ENCODE results near the gene PDE4D.
"Not testable (repeated sequence)": the region's sequence is repeated elsewhere in the genome, so short reads cannot be mapped to it uniquely, and the experiment has no call there.

The PDE4D gene

GRCh38 chr5:59767681-59768151, 125.8 kb downstream of the PDE4D start:
- no peak for DNase-seq

- no peak for DNase-seq
Observed at GRCh38 chr5:59767211-59767605, 126.3 kb downstream of the PDE4D start.

DNA sequence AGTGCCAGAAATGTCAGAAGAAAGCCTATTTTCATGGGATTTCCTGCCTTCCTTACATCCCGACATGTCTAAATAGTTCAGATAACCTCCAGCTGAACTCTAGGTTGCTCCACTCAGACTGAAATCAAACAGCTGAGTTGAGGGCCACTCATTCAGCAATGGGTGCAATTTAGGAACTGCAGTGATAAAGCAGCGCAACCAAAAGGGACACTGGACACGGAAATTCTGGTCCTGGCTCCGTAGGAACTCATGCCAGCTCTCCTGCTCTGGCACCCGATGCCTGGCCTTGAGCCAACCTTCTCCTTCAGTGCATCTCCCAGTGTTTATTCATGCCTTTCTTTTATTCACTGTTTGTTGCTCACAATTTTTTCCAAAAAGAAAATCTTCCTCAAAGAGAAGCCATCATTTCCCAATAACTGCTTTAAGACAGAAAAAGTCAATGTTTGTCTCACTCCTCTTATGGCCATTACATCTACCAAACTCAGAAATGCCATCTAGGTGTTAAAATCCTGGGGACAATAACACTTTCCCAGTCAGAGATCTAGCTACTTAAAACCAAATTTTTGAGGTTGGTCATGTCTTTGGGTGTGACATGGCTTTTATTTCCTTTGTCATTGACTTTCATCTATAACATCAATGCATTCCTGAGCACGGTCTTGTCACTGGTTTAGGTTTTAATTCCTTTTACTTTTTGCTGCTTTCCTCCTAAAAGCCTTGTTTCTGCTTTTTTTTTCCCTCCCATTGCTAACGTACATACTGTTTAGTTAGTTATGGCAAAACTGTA, 126.9 kb downstream of the PDE4D start:
- peak; percentile 62 for DNase-seq

DNA sequence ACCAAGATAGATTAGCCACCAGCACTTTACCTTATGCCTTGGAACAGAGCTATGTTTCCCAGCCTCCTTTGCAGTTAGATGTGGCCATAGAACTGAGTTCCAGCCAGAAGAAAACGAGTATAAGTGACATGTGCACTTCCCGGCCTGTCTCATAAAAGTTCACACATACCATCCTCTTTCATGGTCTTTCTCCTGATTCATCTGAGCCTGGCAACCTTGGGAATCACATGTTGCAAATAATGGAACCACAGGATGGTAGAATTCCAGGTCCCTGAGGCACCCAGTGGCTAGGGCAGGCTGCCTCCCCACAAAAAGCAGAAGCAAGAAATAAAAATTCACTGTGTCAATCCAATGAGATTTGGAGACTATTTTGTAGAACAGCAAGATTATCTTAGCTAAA, 128.1 kb downstream of the PDE4D start:
- no peak for DNase-seq

GRCh38 chr5:59764361-59764760, 129.2 kb downstream of the PDE4D start:
- DNase-seq = no peak

- DNase-seq = no peak
Observed at GRCh38 chr5:59763541-59763940, 130.0 kb downstream of the PDE4D start.

DNA sequence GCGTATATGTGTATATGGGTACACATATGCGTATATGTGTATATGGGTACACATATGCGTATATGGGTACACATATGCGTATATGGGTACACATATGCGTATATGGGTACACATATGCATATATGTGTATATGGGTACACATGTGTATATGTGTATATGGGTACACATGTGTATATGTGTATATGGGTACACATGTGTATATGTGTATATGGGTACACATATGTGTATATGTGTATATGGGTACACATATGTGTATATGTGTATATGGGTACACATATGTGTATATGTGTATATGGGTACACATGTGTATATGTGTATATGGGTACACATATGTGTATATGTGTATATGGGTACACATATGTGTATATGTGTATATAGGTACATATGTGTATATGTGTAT, 131.3 kb downstream of the PDE4D start:
- DNase-seq = not testable (repeated sequence)

DNA sequence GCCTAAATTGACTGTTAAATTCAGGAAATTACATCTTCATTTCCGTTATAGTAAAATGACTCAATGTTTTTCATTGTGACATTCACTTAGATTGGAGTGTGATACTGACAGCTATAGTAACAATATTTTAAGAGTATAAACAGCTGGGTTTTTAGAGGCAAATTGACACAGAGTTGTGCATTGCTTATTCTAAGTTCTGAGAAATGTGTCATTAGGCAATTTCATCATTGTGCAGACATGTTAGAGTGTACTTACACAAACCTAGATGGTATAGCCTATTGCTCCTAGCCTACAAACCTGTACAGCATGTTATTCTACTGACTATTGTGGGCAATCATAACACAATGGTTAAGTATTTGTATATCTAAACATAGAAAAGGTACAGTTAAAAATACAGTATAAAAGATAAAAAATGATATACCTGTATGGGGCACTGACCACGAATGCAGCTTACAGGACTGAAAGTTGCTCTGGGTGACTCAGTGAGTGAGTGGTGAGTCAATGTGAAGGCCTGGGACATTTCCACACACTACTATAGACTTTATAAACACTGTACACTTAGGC, 132.7 kb downstream of the PDE4D start:
- DNase-seq = no peak

- DNase-seq = no peak
Observed at GRCh38 chr5:59759600-59760351, 133.8 kb downstream of the PDE4D start.

DNA sequence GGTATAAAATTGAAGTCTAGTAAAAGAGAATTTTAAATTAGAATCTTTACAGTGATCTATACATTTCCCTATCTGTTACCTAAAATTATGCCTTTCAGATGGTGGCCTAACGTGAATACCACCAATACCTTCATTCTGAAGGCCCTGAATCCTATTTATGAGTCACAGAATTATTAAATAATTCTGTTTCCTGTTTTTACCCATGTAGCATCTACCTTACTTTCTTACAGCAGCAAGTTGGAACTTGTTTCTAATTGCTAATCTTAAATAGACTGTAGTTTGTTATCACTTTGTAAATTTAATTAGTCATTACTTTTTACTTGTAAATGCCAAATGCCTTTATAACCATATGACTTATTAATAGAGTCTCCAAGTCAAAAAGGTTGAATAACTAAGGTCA, 135.0 kb downstream of the PDE4D start:
- no peak for DNase-seq

- DNase-seq = no peak
Observed at GRCh38 chr5:59757442-59757841, 136.1 kb downstream of the PDE4D start.

GRCh38 chr5:59756373-59757035, 137.0 kb downstream of the PDE4D start:
- DNase-seq = no peak

DNA sequence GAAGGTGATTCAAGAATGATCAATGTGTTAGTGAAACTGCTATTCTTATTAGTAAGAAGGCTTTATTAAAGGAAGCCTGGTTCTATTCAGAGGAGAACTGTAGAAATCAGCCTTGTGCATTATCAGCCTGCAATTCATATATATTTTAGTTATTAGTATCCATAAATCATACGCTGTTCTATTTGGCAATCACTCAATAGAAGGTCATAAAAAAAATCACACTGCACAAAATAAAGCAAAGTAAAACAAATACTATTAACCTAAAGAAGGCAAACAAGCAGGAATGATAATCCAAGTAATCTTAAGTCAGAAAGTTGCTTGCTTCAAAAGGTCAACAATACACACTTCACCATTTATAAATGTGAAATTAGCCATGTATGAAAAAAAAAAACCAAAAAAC, 138.1 kb downstream of the PDE4D start:
- DNase-seq = no peak

- no peak for DNase-seq
Observed at GRCh38 chr5:59753599-59753998, 139.9 kb downstream of the PDE4D start.

DNA sequence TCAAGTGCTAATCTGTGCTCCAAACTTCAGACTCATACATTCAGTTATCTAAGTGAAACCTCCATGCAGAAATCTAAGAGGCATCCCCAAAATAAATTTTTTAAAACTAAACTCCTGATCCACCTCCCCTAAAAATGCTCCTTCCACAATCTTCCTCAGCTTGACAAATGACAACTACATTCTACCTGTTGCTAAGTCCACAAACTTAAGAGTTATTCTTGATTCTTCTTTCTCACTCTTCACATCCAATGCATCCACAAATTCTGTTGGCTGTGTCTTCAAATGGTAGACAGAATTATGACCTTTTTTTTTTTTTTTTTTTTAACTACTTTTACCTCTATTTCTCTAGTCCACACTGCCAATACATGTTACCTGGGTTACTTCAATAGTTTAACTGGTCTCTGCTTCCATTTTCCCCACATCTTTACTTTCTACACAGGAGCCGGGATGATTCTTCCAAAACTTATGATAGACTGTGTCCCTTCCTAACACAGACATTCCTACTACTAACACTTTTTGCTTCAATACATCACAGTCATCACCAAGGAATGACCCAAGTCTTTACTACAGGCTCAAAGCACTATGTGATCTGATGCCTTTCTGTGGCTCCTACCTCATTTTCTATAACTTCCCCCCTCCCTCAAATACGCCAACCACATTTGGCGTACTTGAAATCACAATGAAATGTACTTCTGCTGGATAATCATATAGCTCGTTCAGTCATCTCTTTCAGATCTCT, 143.6 kb downstream of the PDE4D start:
- DNase-seq = no peak

- not testable (repeated sequence) for DNase-seq
Observed at GRCh38 chr5:59748036-59748663, 145.4 kb downstream of the PDE4D start.

DNA sequence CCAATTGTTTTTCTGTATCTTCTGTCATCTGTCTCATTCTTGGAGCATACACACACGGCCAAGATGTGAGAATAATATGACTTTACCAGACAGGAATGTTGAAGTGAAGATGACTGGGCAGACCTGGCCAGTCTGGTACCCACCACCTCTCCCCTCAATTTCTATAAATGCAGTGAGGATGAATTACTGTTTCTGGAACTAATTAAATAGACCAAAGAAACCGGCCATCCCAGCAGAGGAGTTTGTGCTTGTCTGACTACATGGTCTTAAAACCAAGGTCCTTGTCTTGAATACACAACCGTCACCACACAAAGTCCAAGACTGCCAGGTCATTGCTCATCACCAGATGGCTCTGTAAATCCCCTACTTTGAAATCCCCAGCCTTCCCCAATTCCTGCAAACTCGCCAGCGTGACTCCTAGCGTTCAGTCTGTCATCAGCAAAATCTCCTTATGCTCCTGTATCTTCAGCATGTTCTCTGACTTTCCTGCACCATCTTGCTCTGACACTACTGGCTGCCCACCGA, 147.2 kb downstream of the PDE4D start:
- no peak for DNase-seq

DNA sequence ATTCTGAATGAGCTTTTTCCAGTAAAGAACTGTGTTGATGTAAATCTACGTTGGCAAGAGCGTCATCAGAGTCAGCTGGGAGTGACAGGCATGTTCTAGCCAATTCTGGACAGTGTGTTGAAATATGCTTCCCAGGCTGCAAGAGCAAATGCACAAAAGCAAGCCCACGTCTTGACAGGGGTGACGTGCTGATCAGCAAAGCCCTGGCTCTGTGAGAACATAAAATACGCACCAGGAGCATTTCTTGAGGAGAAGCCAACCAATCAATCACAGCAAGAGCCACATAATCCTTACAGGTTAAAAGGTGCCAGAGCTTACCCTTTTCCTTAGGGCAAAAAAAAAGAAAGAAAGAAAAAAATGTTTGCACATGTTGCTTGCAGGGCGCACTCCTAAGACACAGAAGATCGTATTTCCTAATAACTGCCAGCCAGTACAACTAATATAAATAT, 148.1 kb downstream of the PDE4D start:
- no peak for DNase-seq

GRCh38 chr5:59744531-59744992, 149.0 kb downstream of the PDE4D start:
- DNase-seq = no peak

- no peak for DNase-seq
Observed at GRCh38 chr5:59741599-59741998, 151.9 kb downstream of the PDE4D start.

DNA sequence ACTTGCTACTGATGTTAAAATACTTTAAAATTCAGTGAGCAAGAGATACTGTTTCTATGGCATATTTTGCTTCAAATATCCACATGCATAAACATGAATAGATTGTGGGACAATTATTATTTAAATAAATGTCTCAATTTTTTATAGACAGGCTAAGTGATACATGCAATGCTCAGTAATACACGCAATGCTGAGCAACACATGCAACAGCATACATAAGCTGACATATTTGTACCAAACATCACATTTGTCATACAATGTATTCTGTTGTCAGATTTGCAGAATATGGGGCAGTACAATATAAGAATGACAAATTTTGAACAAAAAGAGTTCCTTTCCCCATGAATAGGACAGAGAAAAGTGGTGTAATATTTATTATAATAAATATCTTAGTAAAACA, 155.5 kb downstream of the PDE4D start:
- no peak for DNase-seq

DNA sequence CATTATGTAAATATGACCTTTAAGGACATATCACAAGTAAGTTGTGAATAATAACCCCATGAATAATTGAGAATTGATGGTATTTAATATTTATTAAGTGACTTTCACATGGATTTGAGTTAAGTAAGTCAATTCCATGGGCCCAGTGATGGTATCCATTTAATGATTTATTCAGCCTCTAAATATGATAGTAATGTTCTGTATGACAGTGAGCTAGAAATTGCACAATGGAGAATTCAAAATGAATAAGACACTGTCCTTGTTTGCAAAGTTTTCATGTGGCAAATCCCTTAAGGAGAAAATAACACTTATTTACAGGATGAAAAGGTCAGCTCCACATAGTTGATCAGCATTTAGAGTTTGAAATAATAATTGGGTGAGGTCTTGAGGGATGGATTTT, 160.7 kb downstream of the PDE4D start:
- DNase-seq = no peak

All from NCI-H2029 treated with DMSO at 0.1 percent for 48 hours (cell line).